GM11168 (cell line): ENCODE results near the gene KDM3B.
"Not testable (repeated sequence)": the region's sequence is repeated elsewhere in the genome, so short reads cannot be mapped to it uniquely, and the experiment has no call there.

ENCODE experiments used
- in situ Hi-C: fragments of 300-500 bp; cut with MboI; formaldehyde crosslinking; loops from one replicate; pipeline ENCODE4 v1.12.0; 2022; ENCODE audit warnings: low sequenced_read_pairs; ENCODE audit not compliant: unreplicated experiment

The KDM3B gene

GRCh38 chr5:138386290-138386689 is 33.8 kb downstream of the KDM3B start:
- in situ Hi-C loops: no loop called here

GRCh38 chr5:138389332-138389731 is 36.8 kb downstream of the KDM3B start:
- in situ Hi-C loops: no loop called here

GRCh38 chr5:138389911-138390310 is 37.4 kb downstream of the KDM3B start:
- in situ Hi-C loops: not testable (repeated sequence)

- in situ Hi-C loops: no loop called here
These were observed 39.4 kb downstream of the KDM3B start for GRCh38 chr5:138391859-138392386.

GRCh38 chr5:138402640-138403039 is 50.2 kb downstream of the KDM3B start:
- in situ Hi-C loops: no loop called here

- in situ Hi-C loops: no loop called here
These were observed 55.5 kb downstream of the KDM3B start for GRCh38 chr5:138408023-138408422.

GRCh38 chr5:138410996-138411640 is 58.6 kb downstream of the KDM3B start:
- in situ Hi-C loops: not testable (repeated sequence)

GRCh38 chr5:138418444-138418843 is 66.0 kb downstream of the KDM3B start:
- in situ Hi-C loops: no loop called here

- in situ Hi-C loops: no loop called here
These were observed 72.6 kb downstream of the KDM3B start for GRCh38 chr5:138425079-138425478.

- in situ Hi-C loops: no loop called here
These were observed 83.5 kb downstream of the KDM3B start for GRCh38 chr5:138435943-138436342.

- in situ Hi-C loops: no loop called here
These were observed 85.7 kb downstream of the KDM3B start for GRCh38 chr5:138438003-138438723.

GRCh38 chr5:138438724-138439476 is 86.4 kb downstream of the KDM3B start, which contains the start of gene REEP2:
Gene REEP2, plus strand, starts transcription at chr5:138439057. Its CDS starts 152 bp downstream, at chr5:138439209.
- in situ Hi-C loops: no loop called here

- in situ Hi-C loops: no loop called here
These were observed 87.1 kb downstream of the KDM3B start for GRCh38 chr5:138439477-138440158.

- in situ Hi-C loops: no loop called here
These were observed 87.9 kb downstream of the KDM3B start for GRCh38 chr5:138440159-138441073.

GRCh38 chr5:138441221-138441620 is 88.7 kb downstream of the KDM3B start:
- in situ Hi-C loops: no loop called here

- in situ Hi-C loops: no loop called here
These were observed 91.7 kb downstream of the KDM3B start for GRCh38 chr5:138444078-138444773.

- in situ Hi-C loops: no loop called here
These were observed 92.5 kb downstream of the KDM3B start for GRCh38 chr5:138444774-138445546.
